CD14-positive monocyte (primary cell): Measurements from ENCODE around the gene MAPK4. TPM values are rescaled to one million over a fixed set of nuclear protein-coding genes. Genes with fewer than 3 reads are reported as not detected.

Experiments
- DNase-seq, 3 donors: peaks; one replicate each; pipeline ENCODE4 v3.0.0-alpha.2; 2011 to 2022
- H2AFZ ChIP-seq: 2 replicates; pipeline ENCODE4 v1.6.0; 2012; ENCODE audit warnings: mild to moderate bottlenecking, low read depth, low read length, inconsistent platforms; ENCODE audit not compliant: insufficient read depth, poor library complexity, severe bottlenecking
- H3K27ac ChIP-seq, 2 donors: 1 replicate in 1 of 2; 2 replicates in 1 of 2; pipeline ENCODE4 v1.5.1; 2012 to 2013; ENCODE audit warnings: low read length in 2 of 2, control low read depth in 1 of 2, inconsistent platforms in 1 of 2, low read depth in 1 of 2, mild to moderate bottlenecking in 1 of 2
- H3K27me3 ChIP-seq, 2 donors: one replicate each; pipeline versions ENCODE4 v1.6.0 to v1.6.1; 2011 to 2013; ENCODE audit warnings: low read length in 2 of 2; ENCODE audit not compliant: control insufficient read depth in 2 of 2, insufficient read depth in 2 of 2
- H3K36me3 ChIP-seq, 2 donors: replicated peaks in 1 of 2; 1 replicate in 1 of 2; 2 replicates in 1 of 2; pipeline versions ENCODE4 v1.5.1 to v1.6.1; 2012 to 2013; ENCODE audit warnings: low read length in 2 of 2, control low read depth in 1 of 2, inconsistent platforms in 1 of 2, mild to moderate bottlenecking in 1 of 2; ENCODE audit not compliant: insufficient read depth in 2 of 2, control insufficient read depth in 1 of 2
- H3K4me1 ChIP-seq, 2 donors: 1 replicate in 1 of 2; 2 replicates in 1 of 2; pipeline versions ENCODE4 v1.5.1 to v1.6.1; 2012 to 2013; ENCODE audit warnings: low read length in 2 of 2, control low read depth in 1 of 2, inconsistent platforms in 1 of 2, mild to moderate bottlenecking in 1 of 2, moderate library complexity in 1 of 2; ENCODE audit not compliant: insufficient read depth in 2 of 2, control insufficient read depth in 1 of 2
- H3K4me2 ChIP-seq: replicated peaks from 2 replicates; pipeline ENCODE3; 2012; ENCODE audit warnings: low read length, moderate library complexity, mild to moderate bottlenecking; ENCODE audit not compliant: poor library complexity, severe bottlenecking; ENCODE audit errors: extremely low read depth
- H3K4me3 ChIP-seq, 3 experiments: fragments of 200-600 bp in 1 of 3; sonication (generic) in 1 of 3; replicated peaks in 1 of 3; 1 replicate in 2 of 3; 2 replicates in 1 of 3; pipeline ENCODE4 v1.5.1; 2011 to 2013; ENCODE audit warnings: low read length in 3 of 3, mild to moderate bottlenecking in 3 of 3, control low read depth in 2 of 3, low read depth in 2 of 3, inconsistent platforms in 1 of 3, moderate library complexity in 1 of 3
- H3K79me2 ChIP-seq: 2 replicates; pipeline ENCODE4 v1.6.0; 2012; ENCODE audit warnings: mild to moderate bottlenecking, control low read depth, inconsistent platforms, low read length, moderate library complexity; ENCODE audit not compliant: insufficient read depth
- H3K9ac ChIP-seq: 2 replicates; pipeline ENCODE4 v1.6.0; 2017; ENCODE audit warnings: low read length, mild to moderate bottlenecking; ENCODE audit not compliant: insufficient read depth, poor library complexity, severe bottlenecking
- H3K9me3 ChIP-seq, 2 donors: replicated peaks in 1 of 2; 1 replicate in 1 of 2; 2 replicates in 1 of 2; pipeline versions ENCODE4 v1.5.1 to v1.6.1; 2012 to 2013; ENCODE audit warnings: low read length in 2 of 2, control low read depth in 1 of 2; ENCODE audit not compliant: control insufficient read depth in 1 of 2, insufficient read depth in 1 of 2
- H4K20me1 ChIP-seq: 2 replicates; pipeline ENCODE4 v1.6.0; 2012; ENCODE audit warnings: mild to moderate bottlenecking, low read length, control low read depth, moderate library complexity; ENCODE audit not compliant: insufficient read depth
- H3K27ac Mint-ChIP-seq, 7 donors: one replicate each; pipeline ENCODE4 v1.8.0; 2020; ENCODE audit warnings: mild to moderate bottlenecking in 7 of 7, mixed read lengths in 7 of 7, moderate library complexity in 6 of 7, inconsistent platforms in 2 of 7
- H3K27me3 Mint-ChIP-seq, 3 donors: one replicate each; pipeline ENCODE4 v1.8.0; 2021 to 2022; ENCODE audit warnings: low read depth in 3 of 3, mild to moderate bottlenecking in 3 of 3, mixed read lengths in 3 of 3, moderate library complexity in 3 of 3, inconsistent platforms in 1 of 3
- H3K36me3 Mint-ChIP-seq, 2 donors: one replicate each; pipeline ENCODE4 v1.8.0; 2020; ENCODE audit warnings: mixed read lengths in 2 of 2, inconsistent platforms in 1 of 2, mild to moderate bottlenecking in 1 of 2
- H3K4me1 Mint-ChIP-seq: one replicate; pipeline ENCODE4 v1.8.0; 2020; ENCODE audit warnings: mild to moderate bottlenecking, mixed read lengths
- H3K4me3 Mint-ChIP-seq, 2 donors: one replicate each; pipeline ENCODE4 v1.8.0; 2020; ENCODE audit warnings: mild to moderate bottlenecking in 2 of 2, mixed read lengths in 2 of 2, moderate library complexity in 1 of 2
- H3K9me3 Mint-ChIP-seq, 7 donors: one replicate each; pipeline ENCODE4 v1.8.0; 2020 to 2022; ENCODE audit warnings: mixed read lengths in 7 of 7, mild to moderate bottlenecking in 6 of 7, moderate library complexity in 6 of 7, inconsistent platforms in 2 of 7
- CTCF ChIP-seq: fragments of 200-600 bp; IDR thresholded peaks from one replicate; pipeline ENCODE4 v1.8.0; 2022; ENCODE audit warnings: antibody characterized with exemption, mild to moderate bottlenecking
- WGBS: methylation state at CpG from one replicate; pipeline ENCODE4 v1.1.5; 2013; ENCODE audit warnings: missing lambda C conversion rate; ENCODE audit not compliant: insufficient coverage; 5-methylcytosine and 5-hydroxymethylcytosine counted together
- intact Hi-C, 2 donors: fragments of 100-400 bp; cut with micrococcal nuclease; formaldehyde crosslinking; loops; one replicate each; pipeline versions ENCODE4 v1.15.0 to v1.15.1; 2023
- polyA plus RNA-seq, 3 donors: library from polyadenylated mRNA; depleted of rRNA in 1 of 3; unstranded in 2 of 3; stranded (reverse) in 1 of 3; fragments of 300-500 nt in 2 of 3; fragments of >200 nt in 1 of 3; fragmentation: Illumina TruSeq in 2 of 3; gene quantifications; 1 replicate in 2 of 3; 2 replicates in 1 of 3; pipeline ENCODE4 v1.2.3, GENCODE V29; 2012 to 2021

MAPK4 gene
- polyA plus RNA-seq, 3 donors: not detected

GRCh38 chr18:50602466-50602865, 42.6 kb downstream of the MAPK4 start:
- Mint-ChIP-seq H3K9me3 (peaks cover 0 to 11% (median 5%) of the 10 kb centered on the region in 7 donors), H3K27me3 (peaks cover 4% of the 10 kb centered on the region in 3 donors), H3K27ac (no peak overlapping the region), H3K4me3 (no peak overlapping the region), H3K36me3 (no peaks in the 10 kb centered on the region), H3K4me1 (no peaks in the 10 kb centered on the region)
- intact Hi-C loops: no loop called here
- H3K9me3 ChIP-seq: no peaks in the 10 kb centered on the region
- no peak for DNase-seq
- no peaks in the 10 kb centered on the region for H3K36me3 ChIP-seq
- H2AFZ ChIP-seq: no peak overlapping the region
- no peaks in the 10 kb centered on the region for H4K20me1 ChIP-seq
- H3K4me2 ChIP-seq: no peak overlapping the region
- no peak overlapping the region for H3K27ac ChIP-seq
- H3K4me1 ChIP-seq: no peaks in the 10 kb centered on the region
- WGBS: 100% methylated on average over 1 of the region's 3 CpGs
- H3K79me2 ChIP-seq: no peaks in the 10 kb centered on the region
- H3K9ac ChIP-seq: no peak overlapping the region
- H3K4me3 ChIP-seq: no peak overlapping the region
- TF ChIP-seq CTCF: no peak
- no peaks in the 10 kb centered on the region for H3K27me3 ChIP-seq

- Histone ChIP-seq H3K27me3 (no peaks in the 10 kb centered on the region), H3K36me3 (no peaks in the 10 kb centered on the region), H3K4me3 (no peak overlapping the region), H4K20me1 (no peaks in the 10 kb centered on the region), H3K4me2 (no peak overlapping the region), H3K9me3 (peaks cover 0 to 5% of the 10 kb centered on the region in 2 donors), H3K4me1 (no peaks in the 10 kb centered on the region), H2AFZ (no peak overlapping the region), H3K27ac (no peak overlapping the region), H3K79me2 (no peaks in the 10 kb centered on the region), H3K9ac (no peak overlapping the region)
- intact Hi-C loops: no loop called here
- H3K27me3 Mint-ChIP-seq: peaks cover 0 to 7% (median 4%) of the 10 kb centered on the region in 3 donors
- WGBS: 93% methylated on average over 4 of the region's 5 CpGs
- H3K4me1 Mint-ChIP-seq: no peaks in the 10 kb centered on the region
- H3K36me3 Mint-ChIP-seq: no peaks in the 10 kb centered on the region
- no peak for DNase-seq
- no peak overlapping the region for H3K27ac Mint-ChIP-seq
- peaks cover 0 to 10% (median 5%) of the 10 kb centered on the region in 7 donors for H3K9me3 Mint-ChIP-seq
- H3K4me3 Mint-ChIP-seq: no peak overlapping the region
- TF ChIP-seq CTCF: no peak
These were observed 46.7 kb downstream of the MAPK4 start for GRCh38 chr18:50606609-50607008.
